Measurements from ENCODE around the gene PLEKHH3. TPM values are rescaled to one million over a fixed set of nuclear protein-coding genes. Genes with fewer than 3 reads are reported as not detected.
"Not testable (repeated sequence)": the region's sequence is repeated elsewhere in the genome, so short reads cannot be mapped to it uniquely, and the experiment has no call there.

Gene PLEKHH3
- total RNA-seq, 1 experiment from 2014 or later = 32.8 TPM

- peak; percentile 34 for DNase-seq (ENCODE audit: low spot score)
Observed at GRCh38 chr17:42632949-42633444, 43.8 kb downstream of the PLEKHH3 start.

- DNase-seq (ENCODE audit: low spot score) = no peak
Observed at GRCh38 chr17:42629411-42630009, 47.3 kb downstream of the PLEKHH3 start.

- not testable (repeated sequence) for DNase-seq (ENCODE audit: low spot score)
Observed at GRCh38 chr17:42627032-42627764, 49.6 kb downstream of the PLEKHH3 start.

- DNase-seq (ENCODE audit: low spot score) = peak; percentile 92
Observed at GRCh38 chr17:42623732-42624596, 52.8 kb downstream of the PLEKHH3 start.

GRCh38 chr17:42623271-42623670, 53.5 kb downstream of the PLEKHH3 start:
- DNase-seq (ENCODE audit: low spot score) = no peak

GRCh38 chr17:42621987-42622386, 54.8 kb downstream of the PLEKHH3 start:
- DNase-seq (ENCODE audit: low spot score) = not testable (repeated sequence)

- peak; percentile 88 for DNase-seq (ENCODE audit: low spot score)
Observed at GRCh38 chr17:42618442-42619150, 58.2 kb downstream of the PLEKHH3 start.

- DNase-seq (ENCODE audit: low spot score) = peak; percentile 23
Observed at GRCh38 chr17:42617956-42618431, 58.8 kb downstream of the PLEKHH3 start.

Other genes with a start within 250 kb of the PLEKHH3 start
- gene ATP6V0A1, start 218.1 kb downstream of the PLEKHH3 start, total RNA-seq (2014; rRNA removed; shearing (Covaris generic)) = 23.4 and 24.1 TPM in 2 replicates
- 79.2 and 80.1 TPM in 2 replicates for gene NAGLU, start 140.8 kb downstream of the PLEKHH3 start, total RNA-seq (2014; rRNA removed; shearing (Covaris generic))
- gene HSD17B1, start 124.1 kb downstream of the PLEKHH3 start, total RNA-seq (2014; rRNA removed; shearing (Covaris generic)) = 1.3 and 1.6 TPM in 2 replicates
- 53.9 and 63.6 TPM in 2 replicates for gene COASY, start 114.8 kb downstream of the PLEKHH3 start, total RNA-seq (2014; rRNA removed; shearing (Covaris generic))
- gene MLX, start 109.9 kb downstream of the PLEKHH3 start, total RNA-seq (2014; rRNA removed; shearing (Covaris generic)) = 47.1 and 52.9 TPM in 2 replicates
- 21.4 and 29.9 TPM in 2 replicates for gene PSMC3IP, start 99.3 kb downstream of the PLEKHH3 start, total RNA-seq (2014; rRNA removed; shearing (Covaris generic))
- gene RETREG3, start 67.6 kb downstream of the PLEKHH3 start, total RNA-seq (2014; rRNA removed; shearing (Covaris generic)) = 62.3 and 63.0 TPM in 2 replicates
- 157 and 159 TPM in 2 replicates for gene TUBG1, start 67.3 kb downstream of the PLEKHH3 start, total RNA-seq (2014; rRNA removed; shearing (Covaris generic))
- gene TUBG2, start 17.7 kb downstream of the PLEKHH3 start, total RNA-seq (2014; rRNA removed; shearing (Covaris generic)) = 21.8 and 34.1 TPM in 2 replicates
- gene CCR10, start 4.8 kb upstream of the PLEKHH3 start, total RNA-seq (2014; rRNA removed; shearing (Covaris generic)) = 2.7 and 3.6 TPM in 2 replicates
- gene CNTNAP1, start 5.5 kb upstream of the PLEKHH3 start, total RNA-seq (2014; rRNA removed; shearing (Covaris generic)) = 19.2 and 20.8 TPM in 2 replicates
- 7.2 and 10.3 TPM in 2 replicates for gene EZH1, start 68.0 kb upstream of the PLEKHH3 start, total RNA-seq (2014; rRNA removed; shearing (Covaris generic))
- not detected in 2 replicates for gene RAMP2, start 84.2 kb upstream of the PLEKHH3 start, total RNA-seq (2014; rRNA removed; shearing (Covaris generic))
- gene VPS25, start 96.5 kb upstream of the PLEKHH3 start, total RNA-seq (2014; rRNA removed; shearing (Covaris generic)) = 174 and 181 TPM in 2 replicates
- gene WNK4, start 103.6 kb upstream of the PLEKHH3 start, total RNA-seq (2014; rRNA removed; shearing (Covaris generic)) = 0.34 and 0.50 TPM in 2 replicates
- 112 and 122 TPM in 2 replicates for gene COA3, start 121.7 kb upstream of the PLEKHH3 start, total RNA-seq (2014; rRNA removed; shearing (Covaris generic))
- gene CNTD1, start 121.9 kb upstream of the PLEKHH3 start, total RNA-seq (2014; rRNA removed; shearing (Covaris generic)) = 0.03 and 0.29 TPM in 2 replicates
- gene BECN1, start 147.3 kb upstream of the PLEKHH3 start, total RNA-seq (2014; rRNA removed; shearing (Covaris generic)) = 113 and 134 TPM in 2 replicates
- 185 and 217 TPM in 2 replicates for gene PSME3, start 156.4 kb upstream of the PLEKHH3 start, total RNA-seq (2014; rRNA removed; shearing (Covaris generic))
- gene AOC2, start 167.6 kb upstream of the PLEKHH3 start, total RNA-seq (2014; rRNA removed; shearing (Covaris generic)) = 0.10 TPM in 1 of 2 replicates, not detected in the other
- gene AOC3, start 174.2 kb upstream of the PLEKHH3 start, total RNA-seq (2014; rRNA removed; shearing (Covaris generic)) = 0.09 and 0.41 TPM in 2 replicates
- not detected in 2 replicates for gene G6PC1, start 223.8 kb upstream of the PLEKHH3 start, total RNA-seq (2014; rRNA removed; shearing (Covaris generic))

All from A172 (cell line).